ENCODE results near the gene FBLN7. TPM values are rescaled to one million over a fixed set of nuclear protein-coding genes. Genes with fewer than 3 reads are reported as not detected.

FBLN7 gene
- total and polyA plus RNA-seq, 4 donors: 0.60 to 2.4 (median 1.9) TPM

GRCh38 chr2:112157472-112157871, 19.3 kb downstream of the FBLN7 start:
- no peak overlapping the region for H3K27ac ChIP-seq (ENCODE audit: low read depth in 1 of 2, low read length in 2 of 2)
- no peak overlapping the region for H3K9ac ChIP-seq (ENCODE audit: low read depth in 1 of 2, low read length in 2 of 2)
- H3K4me1 ChIP-seq (ENCODE audit: control insufficient read depth in 4 of 4, insufficient read depth in 4 of 4, low read length in 3 of 4): peaks cover 0 to 9% (median 0%) of the 10 kb centered on the region in 4 donors
- no peaks in the 10 kb centered on the region for H3K9me3 ChIP-seq (ENCODE audit: control insufficient read depth in 4 of 4, low read length in 3 of 4)
- H3K4me3 ChIP-seq (ENCODE audit: low read depth in 1 of 3, low read length in 3 of 3): no peak overlapping the region
- DNase-seq (ENCODE audit: low spot score): no peak
- H3K36me3 ChIP-seq (ENCODE audit: control insufficient read depth in 4 of 4, insufficient read depth in 3 of 4, low read depth in 1 of 4, low read length in 3 of 4): no peaks in the 10 kb centered on the region
- TF ChIP-seq MAX (IDR thresholded peaks at IDR 0.05) (no peak), RXRA (IDR thresholded peaks at IDR 0.05) (no peak), JUND (IDR thresholded peaks at IDR 0.05) (no peak), FOXA1 (IDR thresholded peaks at IDR 0.05) (no peak), RAD21 (IDR thresholded peaks at IDR 0.05) (no peak), SP1 (IDR thresholded peaks at IDR 0.05) (no peak), ATF3 (IDR thresholded peaks at IDR 0.05) (no peak), NR2F2 (IDR thresholded peaks at IDR 0.05) (no peak), ZBTB33 (IDR thresholded peaks at IDR 0.05) (no peak), REST (IDR thresholded peaks at IDR 0.05) (no peak), HNF4A (conservative IDR thresholded peaks at IDR 0.05) (no peak), TAF1 (conservative IDR thresholded peaks at IDR 0.05) (no peak), GABPA (IDR thresholded peaks at IDR 0.05 in 1 of 2, conservative IDR thresholded peaks at IDR 0.05 in 1 of 2) (no peak), EGR1 (IDR thresholded peaks at IDR 0.05; ENCODE audit: low read depth in 2 of 2) (no peak), FOXA2 (IDR thresholded peaks at IDR 0.05) (no peak), YY1 (IDR thresholded peaks at IDR 0.05) (no peak), CTCF (IDR thresholded peaks at IDR 0.05; ENCODE audit: low read depth, low read length, missing input control) (no peak), HNF4G (IDR thresholded peaks at IDR 0.05) (no peak)
- 94% methylated on average over 3 of the region's 3 CpGs for WGBS
- H3K27me3 ChIP-seq (ENCODE audit: control insufficient read depth in 4 of 4, insufficient read depth in 4 of 4, low read length in 3 of 4): no peaks in the 10 kb centered on the region
